ENCODE data around the gene STARD10. TPM values are rescaled to one million over a fixed set of nuclear protein-coding genes. Genes with fewer than 3 reads are reported as not detected.

Gene STARD10
- total and polyA plus RNA-seq, 9 of the 15 experiments (the other 6 are each of a cell fraction or from before 2014, with no cell fraction given): 0.15 to 52.9 (median 32.3) TPM

DNA sequence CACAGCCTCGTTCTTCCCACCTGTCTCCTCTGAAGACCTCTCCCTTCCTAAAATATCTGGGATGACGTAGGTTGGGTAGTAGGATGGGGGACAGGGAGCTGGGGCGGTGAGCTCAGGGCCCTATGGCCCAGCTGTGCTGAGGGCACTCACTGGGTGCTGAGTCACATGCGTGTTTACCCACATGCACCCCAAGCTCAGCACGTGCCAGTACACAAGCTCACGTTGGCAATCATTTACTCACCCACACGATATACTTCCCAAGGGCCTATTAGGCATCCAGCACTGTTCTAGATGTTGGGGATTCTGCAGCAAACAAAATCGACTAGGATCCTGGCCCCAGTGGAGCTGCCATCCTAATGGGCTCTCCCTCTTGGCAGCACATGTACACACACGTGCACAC lies 70.3 kb downstream of the STARD10 start:
- peaks cover 60% of the 10 kb centered on the region for H3K79me2 ChIP-seq (ENCODE audit: control insufficient read depth, insufficient read depth, low read length)
- H3K36me3 ChIP-seq (ENCODE audit: control insufficient read depth, insufficient read depth, low read length): peaks cover 70% of the 10 kb centered on the region
- no TSS peak for BruUV-seq (replicated peaks)
- H3K27ac ChIP-seq (ENCODE audit: extremely low read depth, low read depth, low read length): no peak overlapping the region
- no peaks in the 10 kb centered on the region for H3K9me3 ChIP-seq (replicated peaks; ENCODE audit: control insufficient read depth, insufficient read depth, low read depth, low read length)
- FAIRE-seq (no peak), DNase-seq (ENCODE audit: extremely low read depth in 1 of 4, low spot score in 3 of 4) (no peak), ATAC-seq (no peak)
- H2AFZ ChIP-seq (ENCODE audit: low read depth, low read length): no peak overlapping the region
- 74% methylated on average over 9 of the region's 9 CpGs for WGBS (ENCODE audit: insufficient coverage, low coverage, missing lambda C conversion rate)
- intact Hi-C loops (cut with micrococcal nuclease) (no loop called here), in situ Hi-C loops (cut with MboI) (loop anchor here (10.0 kb wide), 1 partner anchor 461 kb away; no protein-coding TSS in a partner anchor)
- no peak overlapping the region for H3K9ac ChIP-seq (ENCODE audit: insufficient read depth in 1 of 2, low read depth in 2 of 2, low read length in 2 of 2)
- H4K20me1 ChIP-seq (replicated peaks; ENCODE audit: control insufficient read depth, insufficient read depth, low read length): no peaks in the 10 kb centered on the region
- CTCF ChIA-PET (ENCODE audit: low intra/inter-chr PET ratio): no interaction called here
- H3K27me3 ChIP-seq (ENCODE audit: control insufficient read depth in 2 of 2, insufficient read depth in 2 of 2, low read length in 2 of 2): no peaks in the 10 kb centered on the region
- peaks cover 5% of the 10 kb centered on the region for H3K9me1 ChIP-seq (ENCODE audit: control insufficient read depth, insufficient read depth, low read length)
- no peak overlapping the region for H3K4me2 ChIP-seq (ENCODE audit: insufficient read depth, low read length)
- POLR2A ChIA-PET: interaction anchor here (0.6 kb wide), 2 partner anchors 39 to 648 kb away, joined by 3 read pairs; no protein-coding TSS in a partner anchor
- peaks cover 13 to 29% of the 10 kb centered on the region in 2 experiments; a peak in 4 of 5 replicates for H3K4me1 ChIP-seq (replicated peaks in 1 of 2; ENCODE audit: control insufficient read depth in 2 of 2, insufficient read depth in 2 of 2, low read length in 2 of 2)
- H3K4me3 ChIP-seq: no peak overlapping the region
- TF ChIP-seq COPS2 (conservative IDR thresholded peaks at IDR 0.05) (no peak), KDM1A (IDR thresholded peaks at IDR 0.05) (no peak), YBX1 (IDR thresholded peaks at IDR 0.05) (no peak), FOXK1 (CRISPR knock-in tag; IDR thresholded peaks at IDR 0.05; ENCODE audit: borderline replicate concordance) (no peak), STAT5A (IDR thresholded peaks at IDR 0.05; ENCODE audit: borderline replicate concordance, low read length) (no peak), TAF1 (IDR thresholded peaks at IDR 0.05; ENCODE audit: control insufficient read depth, extremely low read depth, insufficient read depth, low read length, severe bottlenecking) (no peak), ZNF121 (CRISPR knock-in tag; conservative IDR thresholded peaks at IDR 0.05) (no peak), L3MBTL2 (IDR thresholded peaks at IDR 0.05) (no peak), SRF (CRISPR knock-in tag; IDR thresholded peaks at IDR 0.05) (no peak), XRCC3 (IDR thresholded peaks at IDR 0.05) (no peak), PRDM10 (IDR thresholded peaks at IDR 0.05; ENCODE audit: partially characterized antibody) (no peak), RCOR1 (IDR thresholded peaks at IDR 0.05; ENCODE audit: borderline replicate concordance in 1 of 2, low read depth in 2 of 2, low read length in 2 of 2) (no peak), ZNF232 (CRISPR knock-in tag; IDR thresholded peaks at IDR 0.05) (no peak)
- TF ChIP-seq, protein P1, sequence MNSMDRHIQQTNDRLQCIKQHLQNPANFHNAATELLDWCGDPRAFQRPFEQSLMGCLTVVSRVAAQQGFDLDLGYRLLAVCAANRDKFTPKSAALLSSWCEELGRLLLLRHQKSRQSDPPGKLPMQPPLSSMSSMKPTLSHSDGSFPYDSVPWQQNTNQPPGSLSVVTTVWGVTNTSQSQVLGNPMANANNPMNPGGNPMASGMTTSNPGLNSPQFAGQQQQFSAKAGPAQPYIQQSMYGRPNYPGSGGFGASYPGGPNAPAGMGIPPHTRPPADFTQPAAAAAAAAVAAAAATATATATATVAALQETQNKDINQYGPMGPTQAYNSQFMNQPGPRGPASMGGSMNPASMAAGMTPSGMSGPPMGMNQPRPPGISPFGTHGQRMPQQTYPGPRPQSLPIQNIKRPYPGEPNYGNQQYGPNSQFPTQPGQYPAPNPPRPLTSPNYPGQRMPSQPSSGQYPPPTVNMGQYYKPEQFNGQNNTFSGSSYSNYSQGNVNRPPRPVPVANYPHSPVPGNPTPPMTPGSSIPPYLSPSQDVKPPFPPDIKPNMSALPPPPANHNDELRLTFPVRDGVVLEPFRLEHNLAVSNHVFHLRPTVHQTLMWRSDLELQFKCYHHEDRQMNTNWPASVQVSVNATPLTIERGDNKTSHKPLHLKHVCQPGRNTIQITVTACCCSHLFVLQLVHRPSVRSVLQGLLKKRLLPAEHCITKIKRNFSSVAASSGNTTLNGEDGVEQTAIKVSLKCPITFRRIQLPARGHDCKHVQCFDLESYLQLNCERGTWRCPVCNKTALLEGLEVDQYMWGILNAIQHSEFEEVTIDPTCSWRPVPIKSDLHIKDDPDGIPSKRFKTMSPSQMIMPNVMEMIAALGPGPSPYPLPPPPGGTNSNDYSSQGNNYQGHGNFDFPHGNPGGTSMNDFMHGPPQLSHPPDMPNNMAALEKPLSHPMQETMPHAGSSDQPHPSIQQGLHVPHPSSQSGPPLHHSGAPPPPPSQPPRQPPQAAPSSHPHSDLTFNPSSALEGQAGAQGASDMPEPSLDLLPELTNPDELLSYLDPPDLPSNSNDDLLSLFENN (IDR thresholded peaks at IDR 0.05; ENCODE audit: low read depth in 2 of 2, low read length in 2 of 2): no peak
- TF ChIP-seq, protein P2, sequence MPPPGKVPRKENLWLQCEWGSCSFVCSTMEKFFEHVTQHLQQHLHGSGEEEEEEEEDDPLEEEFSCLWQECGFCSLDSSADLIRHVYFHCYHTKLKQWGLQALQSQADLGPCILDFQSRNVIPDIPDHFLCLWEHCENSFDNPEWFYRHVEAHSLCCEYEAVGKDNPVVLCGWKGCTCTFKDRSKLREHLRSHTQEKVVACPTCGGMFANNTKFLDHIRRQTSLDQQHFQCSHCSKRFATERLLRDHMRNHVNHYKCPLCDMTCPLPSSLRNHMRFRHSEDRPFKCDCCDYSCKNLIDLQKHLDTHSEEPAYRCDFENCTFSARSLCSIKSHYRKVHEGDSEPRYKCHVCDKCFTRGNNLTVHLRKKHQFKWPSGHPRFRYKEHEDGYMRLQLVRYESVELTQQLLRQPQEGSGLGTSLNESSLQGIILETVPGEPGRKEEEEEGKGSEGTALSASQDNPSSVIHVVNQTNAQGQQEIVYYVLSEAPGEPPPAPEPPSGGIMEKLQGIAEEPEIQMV (tag; conservative IDR thresholded peaks at IDR 0.05; ENCODE audit: low read depth): no peak

All from K562 (cell line).